GM19328 (cell line): ENCODE measurements around the gene IL4I1.

ENCODE experiments used
- ATAC-seq: cut with Tn5 transposase; IDR thresholded peaks from one replicate; pipeline ENCODE4 v1.9.1; 2021; ENCODE audit warnings: mild to moderate bottlenecking, moderate library complexity; ENCODE audit not compliant: unreplicated experiment

IL4I1 gene

GRCh38 chr19:49866933-49867782, 29.5 kb downstream of the IL4I1 start, which contains the start of gene PNKP:
Gene PNKP, minus strand, starts transcription at chr19:49867576. Its CDS starts 372 bp downstream, at chr19:49867204.
- ATAC-seq: peak; percentile 42

GRCh38 chr19:49864890-49865289, 31.8 kb downstream of the IL4I1 start:
- ATAC-seq: no peak

GRCh38 chr19:49863935-49864320, 32.8 kb downstream of the IL4I1 start:
- no peak for ATAC-seq

- ATAC-seq: no peak
Observed at GRCh38 chr19:49863254-49863934, 33.3 kb downstream of the IL4I1 start.

GRCh38 chr19:49862391-49863253, 34.1 kb downstream of the IL4I1 start:
- ATAC-seq: no peak

- ATAC-seq: no peak
Observed at GRCh38 chr19:49861541-49862378, 34.9 kb downstream of the IL4I1 start.

GRCh38 chr19:49861107-49861506, 35.6 kb downstream of the IL4I1 start:
- no peak for ATAC-seq

- ATAC-seq: no peak
Observed at GRCh38 chr19:49860336-49861102, 36.2 kb downstream of the IL4I1 start.

- no peak for ATAC-seq
Observed at GRCh38 chr19:49859682-49860335, 36.9 kb downstream of the IL4I1 start.

- ATAC-seq: no peak
Observed at GRCh38 chr19:49858088-49858985, 38.4 kb downstream of the IL4I1 start.

- ATAC-seq: no peak
Observed at GRCh38 chr19:49857838-49858087, 38.9 kb downstream of the IL4I1 start.

- no peak for ATAC-seq
Observed at GRCh38 chr19:49857061-49857837, 39.4 kb downstream of the IL4I1 start.

- ATAC-seq: no peak
Observed at GRCh38 chr19:49856574-49857021, 40.1 kb downstream of the IL4I1 start.

GRCh38 chr19:49855676-49856573, 40.8 kb downstream of the IL4I1 start:
- no peak for ATAC-seq

- ATAC-seq: no peak
Observed at GRCh38 chr19:49855277-49855675, 41.4 kb downstream of the IL4I1 start.
